SK-N-MC (cell line): Measurements from ENCODE around the gene SOWAHA.

Experiments used
- DNase-seq: peaks from one replicate; pipeline ENCODE4 v3.0.0-alpha.2; 2011; ENCODE audit warnings: low read depth, low spot score
- H3K27ac ChIP-seq: fragments of 200-600 bp; sonication (generic); 2 replicates; pipeline ENCODE4 v1.5.1; 2016; ENCODE audit warnings: mixed run types
- H3K36me3 ChIP-seq: fragments of 200-600 bp; sonication (generic); 2 replicates; pipeline ENCODE4 v1.6.1; 2017; ENCODE audit warnings: antibody characterized with exemption, low read length, mixed read lengths; ENCODE audit not compliant: insufficient read depth
- H3K4me3 ChIP-seq: fragments of 200-600 bp; sonication (generic); 2 replicates; pipeline ENCODE4 v1.5.1; 2016
- H3K9ac ChIP-seq: fragments of 200-600 bp; sonication (generic); 2 replicates; pipeline ENCODE4 v1.8.0; 2017; ENCODE audit warnings: mixed run types, mixed read lengths; ENCODE audit not compliant: insufficient read length
- H3K9me3 ChIP-seq: fragments of 200-600 bp; sonication (generic); 2 replicates; pipeline ENCODE4 v1.6.1; 2017; ENCODE audit warnings: low read depth, mild to moderate bottlenecking, antibody characterized with exemption, low read length, moderate library complexity, mixed read lengths
- EZH2 ChIP-seq: fragments of 200-600 bp; sonication (generic); IDR thresholded peaks from one replicate; pipeline ENCODE4 v1.6.1; 2017; ENCODE audit warnings: antibody characterized with exemption
- FOXP2 ChIP-seq: optimal IDR thresholded peaks from 2 replicates; pipeline ENCODE3; 2011; ENCODE audit warnings: mild to moderate bottlenecking, moderate library complexity; ENCODE audit not compliant: insufficient read depth; ENCODE audit errors: extremely low read length, control extremely low read depth
- POLR2AphosphoS5 ChIP-seq: IDR thresholded peaks from 2 replicates; pipeline ENCODE4 v1.6.1; 2012; ENCODE audit warnings: mild to moderate bottlenecking, low read depth, low read length, borderline replicate concordance

Gene SOWAHA

GRCh38 chr5:132782101-132782500, 31.0 kb upstream of the SOWAHA start:
- Histone ChIP-seq H3K9me3 (no peaks in the 10 kb centered on the region), H3K36me3 (no peaks in the 10 kb centered on the region), H3K4me3 (no peak overlapping the region), H3K27ac (no peak overlapping the region), H3K9ac (no peak overlapping the region)
- DNase-seq = no peak
- TF ChIP-seq POLR2AphosphoS5 (no peak), EZH2 (no peak), FOXP2 (no peak)

DNA sequence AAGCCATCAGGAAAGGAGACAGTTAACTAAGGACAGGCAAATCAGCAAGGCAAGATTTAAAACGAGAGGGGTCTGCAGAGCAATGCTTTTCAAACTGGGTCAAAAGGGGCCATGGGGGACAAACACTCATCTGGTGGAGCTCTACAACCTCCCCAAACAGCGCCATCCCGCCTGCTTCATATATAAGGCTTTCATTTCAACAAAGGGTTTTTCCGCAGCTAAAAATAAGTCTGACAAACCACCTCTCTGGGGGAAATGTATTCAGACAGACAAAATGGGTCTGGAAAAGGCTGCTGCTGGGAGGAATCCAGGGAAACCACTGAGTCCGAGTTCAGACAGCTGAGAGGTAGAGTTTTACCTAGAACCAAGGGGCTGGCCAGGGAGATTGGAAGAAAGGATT, 27.7 kb upstream of the SOWAHA start:
- TF ChIP-seq FOXP2 = no peak
- TF ChIP-seq EZH2 = no peak
- no peak for TF ChIP-seq POLR2AphosphoS5
- no peak overlapping the region for H3K4me3 ChIP-seq
- H3K27ac ChIP-seq = no peak overlapping the region
- no peak overlapping the region for H3K9ac ChIP-seq
- H3K9me3 ChIP-seq = no peaks in the 10 kb centered on the region
- no peak for DNase-seq
- H3K36me3 ChIP-seq = no peaks in the 10 kb centered on the region

- Histone ChIP-seq H3K9ac (no peak overlapping the region), H3K27ac (no peak overlapping the region)
- TF ChIP-seq EZH2 (no peak), FOXP2 (no peak), POLR2AphosphoS5 (no peak)
These were observed 27.2 kb upstream of the SOWAHA start for GRCh38 chr5:132785864-132786263.

GRCh38 chr5:132787076-132787475, 26.0 kb upstream of the SOWAHA start:
- Histone ChIP-seq H3K4me3 (no peak overlapping the region), H3K9ac (no peak overlapping the region), H3K27ac (no peak overlapping the region), H3K36me3 (no peaks in the 10 kb centered on the region), H3K9me3 (no peaks in the 10 kb centered on the region)
- no peak for TF ChIP-seq FOXP2
- TF ChIP-seq EZH2 = no peak
- TF ChIP-seq POLR2AphosphoS5 = no peak
- DNase-seq = no peak

More at GRCh38 chr5:132785864-132786263, 27.2 kb upstream of the SOWAHA start:
- DNase-seq = no peak
- Histone ChIP-seq H3K4me3 (no peak overlapping the region), H3K36me3 (no peaks in the 10 kb centered on the region), H3K9me3 (no peaks in the 10 kb centered on the region)

DNA sequence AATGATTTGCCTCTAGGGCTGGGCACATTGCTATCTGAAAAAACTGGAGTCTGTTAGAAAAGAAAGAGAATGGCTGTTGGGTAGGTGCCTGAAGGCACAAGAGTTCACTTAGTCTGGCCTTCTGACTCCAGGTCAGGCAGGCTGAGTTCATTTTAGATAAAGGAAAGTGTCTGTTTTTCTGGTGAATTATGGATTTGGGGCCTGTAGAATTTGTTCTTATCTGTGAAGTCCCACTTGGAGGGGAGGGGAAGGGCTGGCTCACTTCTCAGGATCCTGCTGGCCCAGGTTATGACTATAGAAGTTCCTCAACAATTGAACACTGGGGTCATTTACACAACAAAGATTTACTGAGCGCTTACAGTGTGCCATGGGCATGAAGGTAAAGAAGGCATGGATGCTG, 24.6 kb upstream of the SOWAHA start:
- no peak overlapping the region for H3K9ac ChIP-seq
- no peak overlapping the region for H3K27ac ChIP-seq
- DNase-seq = no peak
- H3K4me3 ChIP-seq = no peak overlapping the region
- no peaks in the 10 kb centered on the region for H3K9me3 ChIP-seq
- H3K36me3 ChIP-seq = no peaks in the 10 kb centered on the region
- TF ChIP-seq FOXP2 (no peak), POLR2AphosphoS5 (no peak), EZH2 (no peak)

DNA sequence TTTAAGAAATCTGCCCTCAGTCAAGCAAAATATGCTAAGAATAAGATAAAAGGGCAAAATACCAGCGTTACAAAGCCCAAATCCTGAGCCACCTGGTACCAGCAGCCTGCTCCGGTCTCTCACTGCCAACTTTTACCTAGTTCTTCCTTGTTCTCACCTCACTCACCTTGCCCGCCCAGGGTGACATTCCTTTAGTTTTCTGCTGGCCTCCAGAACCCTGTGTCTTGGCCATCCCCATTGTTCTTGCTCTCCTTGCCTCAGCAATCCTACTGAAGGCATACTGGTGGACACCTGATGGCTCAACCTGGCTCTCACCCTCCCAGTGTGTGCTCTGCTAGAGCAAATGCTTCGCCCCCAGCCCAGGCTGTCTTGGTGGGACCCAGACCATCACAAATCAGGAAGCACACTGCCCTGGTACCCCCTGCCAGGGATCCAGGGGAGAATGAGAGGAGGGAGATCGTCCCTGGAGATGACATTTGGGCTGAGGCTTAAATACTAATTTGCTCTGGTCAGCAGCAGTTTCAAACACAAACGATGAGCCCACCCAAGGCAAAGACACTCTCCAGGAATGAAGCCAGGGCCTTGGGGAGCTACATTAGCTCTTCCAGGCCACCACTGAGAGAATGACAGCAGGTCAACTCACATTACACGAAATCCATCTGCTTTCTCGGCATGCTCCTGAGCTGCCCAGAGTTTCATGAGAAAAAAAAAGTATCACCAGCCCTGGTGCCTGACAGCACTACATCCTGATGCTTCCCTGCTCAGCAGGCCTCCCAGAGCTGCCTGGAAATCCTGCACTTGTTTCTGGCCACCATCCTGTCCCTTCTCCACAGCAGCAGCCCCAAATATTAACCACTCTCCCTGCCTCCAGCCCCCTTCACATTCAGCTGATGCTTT, 23.9 kb upstream of the SOWAHA start:
- no peak overlapping the region for H3K27ac ChIP-seq
- no peak for DNase-seq
- no peak overlapping the region for H3K4me3 ChIP-seq
- H3K9ac ChIP-seq = no peak overlapping the region
- no peaks in the 10 kb centered on the region for H3K36me3 ChIP-seq
- no peaks in the 10 kb centered on the region for H3K9me3 ChIP-seq
- TF ChIP-seq POLR2AphosphoS5 = no peak
- TF ChIP-seq FOXP2 = no peak

- TF ChIP-seq EZH2 = no peak
- TF ChIP-seq FOXP2 = no peak
- no peak for TF ChIP-seq POLR2AphosphoS5
- H3K36me3 ChIP-seq = no peaks in the 10 kb centered on the region
- no peak overlapping the region for H3K4me3 ChIP-seq
- H3K9ac ChIP-seq = no peak overlapping the region
- H3K27ac ChIP-seq = no peak overlapping the region
- DNase-seq = no peak
- H3K9me3 ChIP-seq = no peaks in the 10 kb centered on the region
These were observed 22.8 kb upstream of the SOWAHA start for GRCh38 chr5:132790201-132790865.

DNA sequence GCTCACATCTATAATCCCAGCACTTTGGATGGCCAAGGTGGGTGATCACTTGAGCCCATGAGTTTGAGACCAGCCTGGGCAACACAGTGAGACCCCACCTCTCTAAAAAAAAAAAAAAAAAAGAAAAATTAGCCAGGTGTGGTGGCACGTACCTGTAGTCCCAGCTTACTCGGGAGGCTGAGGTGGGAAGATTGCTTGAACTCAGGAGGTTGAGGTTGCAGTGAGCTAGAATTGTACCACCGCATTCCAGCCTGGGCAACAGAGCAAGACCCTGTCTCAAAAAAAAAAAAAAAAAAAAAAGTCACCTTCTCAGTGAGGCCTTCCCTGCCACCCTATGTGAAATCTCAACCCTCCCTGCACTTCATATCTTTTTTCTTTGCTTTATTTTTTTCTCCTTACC, 22.1 kb upstream of the SOWAHA start:
- no peak for TF ChIP-seq FOXP2
- no peak for TF ChIP-seq EZH2
- TF ChIP-seq POLR2AphosphoS5 = no peak
- Histone ChIP-seq H3K27ac (no peak overlapping the region), H3K36me3 (no peaks in the 10 kb centered on the region), H3K9me3 (no peaks in the 10 kb centered on the region), H3K9ac (no peak overlapping the region), H3K4me3 (no peak overlapping the region)
- DNase-seq = no peak
